ENCODE measurements around the gene SLC2A14.

- TF ChIP-seq CTCF (IDR thresholded peaks at IDR 0.05; ENCODE audit: insufficient read depth, low read length, poor library complexity, severe bottlenecking) (no peak), EZH2phosphoT487 (conservative IDR thresholded peaks at IDR 0.05; ENCODE audit: low read length) (no peak)
Measured at GRCh38 chr12:7837366-7837765, 35.3 kb downstream of the SLC2A14 start.
